GM10847 (cell line): Measurements from ENCODE around the gene ROR1.

ENCODE experiments used
- POLR2A ChIP-seq: IDR thresholded peaks from 2 replicates; pipeline ENCODE4 v1.6.1; 2011; ENCODE audit not compliant: insufficient read length; ENCODE audit errors: extremely low read depth

ROR1 gene

GRCh38 chr1:63799307-63799706, 25.5 kb downstream of the ROR1 start:
- TF ChIP-seq POLR2A: no peak

GRCh38 chr1:63799820-63800219, 26.0 kb downstream of the ROR1 start:
- no peak for TF ChIP-seq POLR2A

GRCh38 chr1:63802109-63802508, 28.3 kb downstream of the ROR1 start:
- TF ChIP-seq POLR2A: no peak

GRCh38 chr1:63804829-63805484, 31.1 kb downstream of the ROR1 start:
- no peak for TF ChIP-seq POLR2A

- TF ChIP-seq POLR2A: no peak
These were observed 33.2 kb downstream of the ROR1 start for GRCh38 chr1:63807046-63807445.

- no peak for TF ChIP-seq POLR2A
These were observed 37.2 kb downstream of the ROR1 start for GRCh38 chr1:63810936-63811469.

- no peak for TF ChIP-seq POLR2A
These were observed 38.4 kb downstream of the ROR1 start for GRCh38 chr1:63812071-63812700.

- TF ChIP-seq POLR2A: no peak
These were observed 40.0 kb downstream of the ROR1 start for GRCh38 chr1:63813829-63814277.

GRCh38 chr1:63817152-63817667, 43.4 kb downstream of the ROR1 start:
- no peak for TF ChIP-seq POLR2A

GRCh38 chr1:63817700-63818099, 43.9 kb downstream of the ROR1 start:
- no peak for TF ChIP-seq POLR2A

- TF ChIP-seq POLR2A: no peak
These were observed 44.9 kb downstream of the ROR1 start for GRCh38 chr1:63818567-63819325.

- TF ChIP-seq POLR2A: no peak
These were observed 46.0 kb downstream of the ROR1 start for GRCh38 chr1:63819795-63820194.

- no peak for TF ChIP-seq POLR2A
These were observed 47.5 kb downstream of the ROR1 start for GRCh38 chr1:63821091-63822005.

- no peak for TF ChIP-seq POLR2A
These were observed 48.7 kb downstream of the ROR1 start for GRCh38 chr1:63822540-63822939.

GRCh38 chr1:63824451-63824850, 50.6 kb downstream of the ROR1 start:
- TF ChIP-seq POLR2A: no peak
